Astrocyte (in vitro differentiated cells and primary cell): ENCODE data around the gene SRF. TPM values are rescaled to one million over a fixed set of nuclear protein-coding genes. Genes with fewer than 3 reads are reported as not detected.

ENCODE experiments used
- DNase-seq: peaks from one replicate; pipeline ENCODE4 v3.0.0-alpha.2; 2010; ENCODE audit warnings: low read depth
- FAIRE-seq: peaks from 2 replicates; lab custom pipeline; 2011; peaks lifted over from hg19 to GRCh38; lab: Jason Lieb, UNC
- H2AFZ ChIP-seq: 2 replicates; pipeline ENCODE4 v1.6.0; 2012; ENCODE audit warnings: low read depth, low read length, inconsistent platforms
- H3K27ac ChIP-seq: 2 replicates; pipeline ENCODE4 v1.5.1; 2011; ENCODE audit warnings: low read depth, low read length, inconsistent platforms
- H3K27me3 ChIP-seq: 2 replicates; pipeline ENCODE4 v1.6.0; 2011; ENCODE audit warnings: low read length, inconsistent platforms; ENCODE audit not compliant: insufficient read depth
- H3K36me3 ChIP-seq: 2 replicates; pipeline ENCODE4 v1.5.1; 2011; ENCODE audit warnings: low read length, inconsistent platforms; ENCODE audit not compliant: insufficient read depth
- H3K4me1 ChIP-seq: 2 replicates; pipeline ENCODE4 v1.5.1; 2011; ENCODE audit warnings: low read length, inconsistent platforms; ENCODE audit not compliant: insufficient read depth
- H3K4me2 ChIP-seq: 2 replicates; pipeline ENCODE4 v1.6.0; 2012; ENCODE audit warnings: low read length, inconsistent platforms
- H3K4me3 ChIP-seq: 2 replicates; pipeline ENCODE4 v1.5.1; 2011; ENCODE audit warnings: low read depth, mild to moderate bottlenecking, low read length, inconsistent platforms; ENCODE audit not compliant: insufficient read depth
- H3K79me2 ChIP-seq: 2 replicates; pipeline ENCODE4 v1.6.0; 2012; ENCODE audit warnings: mild to moderate bottlenecking, low read length, inconsistent platforms; ENCODE audit not compliant: insufficient read depth
- H3K9ac ChIP-seq: 2 replicates; pipeline ENCODE4 v1.6.0; 2012; ENCODE audit warnings: mild to moderate bottlenecking, low read length, inconsistent platforms
- H3K9me3 ChIP-seq: 2 replicates; pipeline ENCODE4 v1.5.1; 2012; ENCODE audit warnings: low read depth, mild to moderate bottlenecking, low read length, inconsistent platforms; ENCODE audit not compliant: insufficient read depth
- H4K20me1 ChIP-seq: 2 replicates; pipeline ENCODE4 v1.6.0; 2012; ENCODE audit warnings: low read length, inconsistent platforms; ENCODE audit not compliant: insufficient read depth
- H3K27ac Mint-ChIP-seq: one replicate; pipeline ENCODE4 v1.8.0; 2021; ENCODE audit warnings: mild to moderate bottlenecking, mixed read lengths; ENCODE audit not compliant: unreplicated experiment
- H3K27me3 Mint-ChIP-seq: one replicate; pipeline ENCODE4 v1.8.0; 2021; ENCODE audit warnings: low read depth, mixed read lengths; ENCODE audit not compliant: unreplicated experiment
- H3K36me3 Mint-ChIP-seq: one replicate; pipeline ENCODE4 v1.8.0; 2021; ENCODE audit warnings: low read depth, mixed read lengths; ENCODE audit not compliant: unreplicated experiment
- H3K4me1 Mint-ChIP-seq: one replicate; pipeline ENCODE4 v1.8.0; 2021; ENCODE audit warnings: low read depth, mixed read lengths; ENCODE audit not compliant: unreplicated experiment
- H3K4me3 Mint-ChIP-seq: one replicate; pipeline ENCODE4 v1.8.0; 2021; ENCODE audit warnings: mild to moderate bottlenecking, moderate library complexity, mixed read lengths; ENCODE audit not compliant: unreplicated experiment
- H3K9me3 Mint-ChIP-seq: one replicate; pipeline ENCODE4 v1.8.0; 2021; ENCODE audit warnings: mild to moderate bottlenecking, mixed read lengths; ENCODE audit not compliant: unreplicated experiment
- EZH2 ChIP-seq: IDR thresholded peaks from 2 replicates; pipeline ENCODE4 v1.6.1; 2012; ENCODE audit warnings: mild to moderate bottlenecking, low read length, inconsistent platforms; ENCODE audit not compliant: insufficient read depth
- total RNA-seq: library from RNA; stranded (reverse); gene quantifications from 2 replicates; pipeline ENCODE4 v1.2.1, GENCODE V29; 2021
- TF ChIP-seq, protein P1 (sequence below): IDR thresholded peaks from 2 replicates; pipeline ENCODE4 v1.5.1; 2011; ENCODE audit warnings: low read depth, mild to moderate bottlenecking, inconsistent platforms, low read length, moderate library complexity; ENCODE audit not compliant: insufficient read depth

SRF gene
- total RNA-seq, 1 donor from 2014 or later, result 53.5 TPM

DNA sequence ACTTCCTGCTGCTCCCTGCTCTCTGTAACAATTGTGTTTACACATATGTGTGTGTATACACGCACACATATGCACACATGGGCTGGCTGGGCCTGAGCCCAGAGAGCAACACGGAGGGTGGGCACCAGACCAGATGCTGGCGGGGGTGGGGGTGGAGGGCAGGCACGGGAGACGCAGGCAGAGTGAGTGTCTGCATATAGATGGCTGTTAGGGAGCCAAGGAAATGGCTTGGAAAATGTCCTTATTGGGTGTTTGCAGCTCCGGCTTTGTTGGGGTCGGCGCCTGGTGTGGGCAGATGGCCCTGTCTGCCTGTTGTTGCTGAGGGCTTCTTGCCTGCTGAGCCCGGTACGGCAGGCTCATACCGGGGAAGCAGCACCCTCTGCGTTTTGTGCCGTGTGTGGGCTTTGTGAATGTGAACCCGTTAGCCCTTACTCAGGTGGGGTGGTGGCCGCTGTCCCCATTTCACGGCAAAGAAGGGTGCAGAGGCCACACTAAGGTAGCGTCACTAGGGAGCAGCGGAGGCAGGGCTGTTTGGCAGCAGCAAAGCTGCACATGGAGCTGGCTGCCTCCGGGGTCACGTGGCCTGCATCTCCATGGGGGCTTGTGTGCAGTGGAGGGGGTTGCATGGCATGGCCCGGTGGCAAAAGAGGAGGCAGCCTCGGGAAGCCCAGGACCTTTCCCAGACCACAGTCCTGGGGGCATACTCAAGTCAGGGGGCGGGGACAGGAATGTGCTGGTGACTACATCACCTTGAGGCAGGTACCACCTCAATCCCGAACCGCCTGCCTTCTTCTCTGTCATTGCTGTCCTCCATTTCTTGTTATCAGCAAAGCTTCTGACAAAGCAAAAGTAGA, 47.4 kb upstream of the SRF start:
- peak overlapping the region; percentile 100 for H3K27ac ChIP-seq
- DNase-seq, result no peak
- no peaks in the 10 kb centered on the region for H3K27me3 Mint-ChIP-seq
- peaks cover 10% of the 10 kb centered on the region for H3K36me3 Mint-ChIP-seq
- H3K4me3 ChIP-seq, result no peak overlapping the region
- no peaks in the 10 kb centered on the region for H3K9me3 Mint-ChIP-seq
- TF ChIP-seq, protein P1, sequence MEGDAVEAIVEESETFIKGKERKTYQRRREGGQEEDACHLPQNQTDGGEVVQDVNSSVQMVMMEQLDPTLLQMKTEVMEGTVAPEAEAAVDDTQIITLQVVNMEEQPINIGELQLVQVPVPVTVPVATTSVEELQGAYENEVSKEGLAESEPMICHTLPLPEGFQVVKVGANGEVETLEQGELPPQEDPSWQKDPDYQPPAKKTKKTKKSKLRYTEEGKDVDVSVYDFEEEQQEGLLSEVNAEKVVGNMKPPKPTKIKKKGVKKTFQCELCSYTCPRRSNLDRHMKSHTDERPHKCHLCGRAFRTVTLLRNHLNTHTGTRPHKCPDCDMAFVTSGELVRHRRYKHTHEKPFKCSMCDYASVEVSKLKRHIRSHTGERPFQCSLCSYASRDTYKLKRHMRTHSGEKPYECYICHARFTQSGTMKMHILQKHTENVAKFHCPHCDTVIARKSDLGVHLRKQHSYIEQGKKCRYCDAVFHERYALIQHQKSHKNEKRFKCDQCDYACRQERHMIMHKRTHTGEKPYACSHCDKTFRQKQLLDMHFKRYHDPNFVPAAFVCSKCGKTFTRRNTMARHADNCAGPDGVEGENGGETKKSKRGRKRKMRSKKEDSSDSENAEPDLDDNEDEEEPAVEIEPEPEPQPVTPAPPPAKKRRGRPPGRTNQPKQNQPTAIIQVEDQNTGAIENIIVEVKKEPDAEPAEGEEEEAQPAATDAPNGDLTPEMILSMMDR, result no peak
- TF ChIP-seq EZH2, result no peak
- H3K27ac Mint-ChIP-seq, result peak overlapping the region; percentile 99
- H3K9ac ChIP-seq, result peak overlapping the region; percentile 88
- H3K79me2 ChIP-seq, result peaks cover 87% of the 10 kb centered on the region
- no peaks in the 10 kb centered on the region for H3K36me3 ChIP-seq
- no peaks in the 10 kb centered on the region for H4K20me1 ChIP-seq
- peak overlapping the region; percentile 69 for H3K4me2 ChIP-seq
- FAIRE-seq, result no peak
- H3K4me1 ChIP-seq, result peaks cover 87% of the 10 kb centered on the region
- H3K4me3 Mint-ChIP-seq, result peak overlapping the region; percentile 60
- no peak overlapping the region for H2AFZ ChIP-seq
- no peaks in the 10 kb centered on the region for H3K27me3 ChIP-seq
- H3K4me1 Mint-ChIP-seq, result peaks cover 83% of the 10 kb centered on the region
- no peaks in the 10 kb centered on the region for H3K9me3 ChIP-seq

DNA sequence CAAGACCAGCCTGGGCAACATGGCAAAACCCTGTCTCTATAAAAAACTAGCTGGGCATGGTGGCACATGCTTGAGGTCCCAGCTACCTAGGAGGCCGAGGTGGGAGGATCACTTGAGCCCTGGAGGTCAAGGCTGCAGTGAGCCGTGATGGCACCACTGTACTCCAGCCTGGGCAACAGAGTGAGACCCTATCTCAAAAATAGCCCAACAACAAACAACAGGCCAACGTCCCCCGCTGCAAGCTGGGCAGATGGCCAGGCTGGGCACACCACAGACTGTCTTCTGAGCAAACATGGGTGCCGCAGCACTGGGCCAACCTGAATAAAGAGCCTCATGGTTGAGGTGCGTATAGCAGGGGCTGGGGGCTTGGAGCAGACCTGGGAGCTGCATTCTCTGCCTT, 46.6 kb upstream of the SRF start:
- peak overlapping the region; percentile 69 for H3K4me2 ChIP-seq
- H3K4me3 Mint-ChIP-seq, result no peak overlapping the region
- FAIRE-seq (no peak), DNase-seq (no peak)
- no peaks in the 10 kb centered on the region for H3K27me3 ChIP-seq
- no peak overlapping the region for H3K4me3 ChIP-seq
- no peak overlapping the region for H2AFZ ChIP-seq
- peaks cover 87% of the 10 kb centered on the region for H3K79me2 ChIP-seq
- peaks cover 93% of the 10 kb centered on the region for H3K4me1 ChIP-seq
- peaks cover 10% of the 10 kb centered on the region for H3K36me3 Mint-ChIP-seq
- no peaks in the 10 kb centered on the region for H3K9me3 Mint-ChIP-seq
- H3K4me1 Mint-ChIP-seq, result peaks cover 83% of the 10 kb centered on the region
- H3K36me3 ChIP-seq, result no peaks in the 10 kb centered on the region
- peak overlapping the region; percentile 99 for H3K27ac Mint-ChIP-seq
- no peaks in the 10 kb centered on the region for H3K9me3 ChIP-seq
- no peak for TF ChIP-seq EZH2
- TF ChIP-seq, protein P1, result no peak
- peak overlapping the region; percentile 100 for H3K27ac ChIP-seq
- no peaks in the 10 kb centered on the region for H3K27me3 Mint-ChIP-seq
- H4K20me1 ChIP-seq, result peaks cover 2% of the 10 kb centered on the region
- peak overlapping the region; percentile 88 for H3K9ac ChIP-seq

DNA sequence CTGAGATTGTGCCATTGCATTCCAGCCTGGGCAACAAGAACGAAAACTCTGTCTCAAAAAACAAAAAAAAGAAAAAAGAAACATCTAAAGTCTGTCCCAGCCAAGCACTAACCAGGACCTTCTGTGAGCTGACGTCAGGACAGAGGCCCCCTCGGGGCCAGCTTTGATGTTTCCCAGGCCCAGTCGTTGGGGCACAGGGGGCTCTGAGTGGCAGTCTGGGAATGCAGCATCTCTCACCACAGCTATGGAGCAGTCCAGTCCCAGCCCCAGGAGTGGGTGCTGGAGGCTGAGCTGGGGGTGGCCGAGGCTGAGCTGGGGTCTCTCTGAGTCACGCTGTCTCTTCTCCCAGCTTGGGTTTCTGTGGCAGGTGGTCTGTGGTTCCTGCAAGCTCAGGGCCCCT, 46.0 kb upstream of the SRF start:
- Histone ChIP-seq H3K9ac (peak overlapping the region; percentile 88), H3K79me2 (peaks cover 87% of the 10 kb centered on the region), H3K4me1 (peaks cover 90% of the 10 kb centered on the region), H3K27me3 (no peaks in the 10 kb centered on the region), H3K36me3 (no peaks in the 10 kb centered on the region), H3K27ac (peak overlapping the region; percentile 100), H3K4me3 (peak overlapping the region; percentile 34), H3K9me3 (no peaks in the 10 kb centered on the region), H4K20me1 (peaks cover 8% of the 10 kb centered on the region), H2AFZ (no peak overlapping the region), H3K4me2 (peak overlapping the region; percentile 69)
- TF ChIP-seq, protein P1, result no peak
- no peak for TF ChIP-seq EZH2
- DNase-seq (peak; percentile 95), FAIRE-seq (no peak)
- H3K4me1 Mint-ChIP-seq, result peaks cover 83% of the 10 kb centered on the region
- peak overlapping the region; percentile 66 for H3K4me3 Mint-ChIP-seq
- H3K9me3 Mint-ChIP-seq, result no peaks in the 10 kb centered on the region
- H3K36me3 Mint-ChIP-seq, result peaks cover 9% of the 10 kb centered on the region
- no peaks in the 10 kb centered on the region for H3K27me3 Mint-ChIP-seq
- peak overlapping the region; percentile 99 for H3K27ac Mint-ChIP-seq
